ENCODE measurements around the gene SLC17A4. TPM values are rescaled to one million over a fixed set of nuclear protein-coding genes. Genes with fewer than 3 reads are reported as not detected.

Gene SLC17A4
- total RNA-seq, 2 experiments from 2014 or later, result not detected

DNA sequence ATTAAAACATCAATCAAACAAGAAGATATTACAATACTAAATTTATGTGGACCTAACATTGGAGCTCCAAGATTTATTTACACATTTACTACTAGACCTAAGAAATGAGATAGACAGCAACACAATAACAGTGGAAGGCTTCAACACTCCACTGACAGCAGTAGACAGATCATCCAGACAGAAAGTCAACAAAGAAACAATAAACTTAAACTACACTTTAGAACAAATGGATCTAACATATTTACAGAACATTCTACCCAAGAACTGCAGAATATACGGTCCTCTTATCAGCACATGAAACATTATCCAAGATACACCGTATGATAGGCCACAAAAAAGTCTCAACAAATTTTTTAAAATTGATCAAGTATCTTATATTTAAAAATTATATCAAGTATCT lies 50.3 kb downstream of the SLC17A4 start:
- peaks cover 1% of the 10 kb centered on the region for H3K9me3 Mint-ChIP-seq
- ATAC-seq (ENCODE audit: low read depth), result no peak
- no peak overlapping the region for H3K27ac Mint-ChIP-seq
- no peak for DNase-seq
- H3K4me1 Mint-ChIP-seq, result no peaks in the 10 kb centered on the region
- H3K4me3 Mint-ChIP-seq, result no peak overlapping the region
- H3K27me3 Mint-ChIP-seq, result peaks cover 32% of the 10 kb centered on the region
- H3K36me3 Mint-ChIP-seq, result no peaks in the 10 kb centered on the region
- POLR2A ChIA-PET, result no interaction called here

DNA sequence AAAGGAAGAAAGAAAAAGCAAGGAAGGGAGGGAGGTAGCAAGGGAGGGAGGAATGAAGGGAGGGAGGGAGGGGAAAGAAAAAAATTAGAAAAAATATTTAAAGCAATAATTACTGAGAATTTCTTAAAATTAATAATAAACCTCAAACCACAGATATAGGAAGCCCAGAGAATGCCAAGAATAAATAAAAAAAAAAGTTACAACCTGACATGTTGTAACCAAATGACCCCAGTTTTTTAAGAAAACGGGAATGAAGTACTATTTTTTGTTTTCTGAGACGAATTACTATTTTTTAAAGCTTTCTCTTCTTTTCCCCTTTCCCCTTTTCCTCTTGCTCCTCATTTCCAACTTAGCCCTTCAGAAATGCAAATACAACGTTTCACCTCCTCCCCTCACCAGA lies 60.7 kb downstream of the SLC17A4 start:
- no peaks in the 10 kb centered on the region for H3K36me3 Mint-ChIP-seq
- DNase-seq (no peak), ATAC-seq (ENCODE audit: low read depth) (no peak)
- H3K9me3 Mint-ChIP-seq, result peaks cover 4% of the 10 kb centered on the region
- H3K4me3 Mint-ChIP-seq, result no peak overlapping the region
- peaks cover 29% of the 10 kb centered on the region for H3K27me3 Mint-ChIP-seq
- no peak overlapping the region for H3K27ac Mint-ChIP-seq
- POLR2A ChIA-PET, result no interaction called here
- H3K4me1 Mint-ChIP-seq, result no peaks in the 10 kb centered on the region

DNA sequence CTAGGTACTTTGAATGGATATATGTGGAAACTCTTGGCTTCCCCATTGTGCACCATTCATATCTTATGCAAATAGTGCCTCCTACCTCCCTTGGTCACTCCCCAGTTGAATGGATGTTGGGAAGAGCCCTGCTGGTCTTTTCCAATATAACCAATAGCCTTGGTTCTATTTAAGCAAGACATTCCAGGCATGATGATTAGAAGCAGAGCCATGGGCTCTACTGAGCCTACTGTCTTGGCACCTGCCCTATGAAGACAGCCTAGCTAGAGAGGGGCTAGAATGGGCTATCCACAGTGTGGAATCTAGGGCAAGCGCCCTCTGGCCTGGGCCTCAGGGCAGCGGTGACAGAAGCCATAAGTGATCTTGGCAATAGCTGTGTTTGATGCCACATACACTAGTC lies 61.7 kb downstream of the SLC17A4 start:
- Mint-ChIP-seq H3K27ac (no peak overlapping the region), H3K27me3 (peaks cover 29% of the 10 kb centered on the region), H3K36me3 (no peaks in the 10 kb centered on the region), H3K4me1 (no peaks in the 10 kb centered on the region), H3K4me3 (no peak overlapping the region), H3K9me3 (peaks cover 4% of the 10 kb centered on the region)
- ATAC-seq (ENCODE audit: low read depth) (no peak), DNase-seq (no peak)
- POLR2A ChIA-PET, result no interaction called here

DNA sequence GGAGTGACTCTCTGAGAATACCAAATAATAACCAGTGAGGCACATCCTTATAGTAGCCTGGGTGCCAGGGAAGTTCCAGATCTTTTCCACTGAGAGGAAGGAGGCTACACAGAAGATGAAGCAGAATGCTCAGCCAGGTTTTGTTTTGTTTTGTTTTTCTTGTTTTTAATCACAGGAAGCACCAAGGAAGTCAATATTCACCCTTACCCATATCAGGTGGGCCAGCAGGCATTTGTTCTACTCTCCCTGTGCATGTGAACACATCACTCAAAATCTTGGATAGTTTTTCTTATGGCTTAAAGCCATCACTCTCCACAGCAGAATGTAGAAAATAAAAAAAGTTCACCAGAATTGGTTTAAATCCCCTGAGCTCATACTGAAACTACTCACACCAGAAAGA lies 66.8 kb downstream of the SLC17A4 start:
- no peak overlapping the region for H3K4me3 Mint-ChIP-seq
- H3K9me3 Mint-ChIP-seq, result peaks cover 2% of the 10 kb centered on the region
- ATAC-seq (ENCODE audit: low read depth) (no peak), DNase-seq (no peak)
- POLR2A ChIA-PET, result no interaction called here
- no peaks in the 10 kb centered on the region for H3K36me3 Mint-ChIP-seq
- peaks cover 40% of the 10 kb centered on the region for H3K27me3 Mint-ChIP-seq
- H3K4me1 Mint-ChIP-seq, result no peaks in the 10 kb centered on the region
- H3K27ac Mint-ChIP-seq, result no peak overlapping the region

DNA sequence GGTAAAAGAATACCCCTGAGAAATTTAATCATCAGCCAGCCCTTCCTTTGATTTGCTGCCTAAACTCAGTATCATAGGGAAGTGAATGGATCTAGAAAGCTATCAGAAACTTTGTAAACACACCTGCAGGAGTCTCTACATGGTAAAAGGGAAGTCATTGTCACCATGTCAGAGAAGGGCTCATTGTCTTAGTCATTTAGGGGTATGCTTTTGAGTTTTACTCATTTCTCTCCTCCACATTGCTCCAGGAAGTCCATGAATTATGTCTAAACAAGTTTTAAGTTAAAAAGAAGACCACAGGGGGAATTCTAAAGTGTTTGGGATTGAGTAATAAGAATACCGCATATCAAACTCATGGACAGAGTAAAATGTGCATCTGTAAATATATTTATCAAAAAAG lies 74.8 kb downstream of the SLC17A4 start:
- peaks cover 1% of the 10 kb centered on the region for H3K9me3 Mint-ChIP-seq
- no peak for ATAC-seq (ENCODE audit: low read depth)
- no peaks in the 10 kb centered on the region for H3K36me3 Mint-ChIP-seq
- no peak overlapping the region for H3K27ac Mint-ChIP-seq
- no peak overlapping the region for H3K4me3 Mint-ChIP-seq
- H3K4me1 Mint-ChIP-seq, result no peaks in the 10 kb centered on the region
- peaks cover 44% of the 10 kb centered on the region for H3K27me3 Mint-ChIP-seq
- no peak for DNase-seq
- POLR2A ChIA-PET, result no interaction called here

DNA sequence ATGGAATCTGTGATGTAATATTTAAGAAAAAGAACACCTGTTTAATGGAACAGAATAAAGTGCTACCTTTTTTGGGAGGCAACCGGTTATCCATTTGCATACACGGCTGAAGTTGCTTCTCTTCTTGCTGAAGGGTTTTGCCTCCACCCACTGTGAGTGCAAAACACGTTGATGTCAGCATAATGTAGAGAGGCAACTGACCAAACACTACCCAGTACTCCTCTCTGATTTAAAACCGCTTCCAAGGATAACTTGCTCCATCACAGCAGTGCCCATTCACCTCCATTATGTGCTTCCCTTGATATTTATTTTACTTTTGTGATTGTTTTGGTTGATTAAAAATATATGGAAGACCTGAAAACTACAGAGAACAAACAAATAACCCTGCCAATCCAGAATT lies 75.9 kb downstream of the SLC17A4 start:
- DNase-seq (no peak), ATAC-seq (ENCODE audit: low read depth) (no peak)
- peaks cover 39% of the 10 kb centered on the region for H3K27me3 Mint-ChIP-seq
- H3K27ac Mint-ChIP-seq, result no peak overlapping the region
- H3K36me3 Mint-ChIP-seq, result no peaks in the 10 kb centered on the region
- H3K9me3 Mint-ChIP-seq, result peaks cover 1% of the 10 kb centered on the region
- POLR2A ChIA-PET, result no interaction called here
- H3K4me3 Mint-ChIP-seq, result no peak overlapping the region
- H3K4me1 Mint-ChIP-seq, result no peaks in the 10 kb centered on the region

Other genes starting within 250 kb of the SLC17A4 start
- not detected for gene SCGN, start 102.5 kb upstream of the SLC17A4 start, total RNA-seq
- gene SLC17A1, start 77.3 kb downstream of the SLC17A4 start, total RNA-seq, result not detected
- gene SLC17A3, start 119.5 kb downstream of the SLC17A4 start, total RNA-seq, result under 1 TPM; 0.23 to 0.28 TPM
- gene SLC17A2, start 175.9 kb downstream of the SLC17A4 start, total RNA-seq, result not detected
- gene TRIM38, start 208.1 kb downstream of the SLC17A4 start, total RNA-seq, result 10 to 100 TPM; 29.1 TPM

Measured in activated naive CD8-positive, alpha-beta T cell treated with anti-CD3 and anti-CD28 coated beads, Interleukin-2, amount 10 ng/mL, durations not matched to agents 7 days and 5 days (primary cell).